HG03378 (cell line): Measurements from ENCODE around the gene LRRTM4.
"Not testable (repeated sequence)": the region's sequence is repeated elsewhere in the genome, so short reads cannot be mapped to it uniquely, and the experiment has no call there.

Source experiments
- ATAC-seq: cut with Tn5 transposase; IDR thresholded peaks from one replicate; pipeline ENCODE4 v1.9.1; 2021; ENCODE audit warnings: mild to moderate bottlenecking, moderate library complexity; ENCODE audit not compliant: unreplicated experiment

LRRTM4 gene

GRCh38 chr2:77190721-77191346, 331.3 kb downstream of the LRRTM4 start:
- no peak for ATAC-seq

GRCh38 chr2:77185052-77185451, 337.1 kb downstream of the LRRTM4 start:
- ATAC-seq, result no peak

GRCh38 chr2:77179297-77179696, 342.9 kb downstream of the LRRTM4 start:
- no peak for ATAC-seq

- ATAC-seq, result not testable (repeated sequence)
These were observed 346.9 kb downstream of the LRRTM4 start for GRCh38 chr2:77175266-77175780.

- no peak for ATAC-seq
These were observed 352.8 kb downstream of the LRRTM4 start for GRCh38 chr2:77169426-77169825.

GRCh38 chr2:77164021-77164420, 358.2 kb downstream of the LRRTM4 start:
- ATAC-seq, result not testable (repeated sequence)

- ATAC-seq, result no peak
These were observed 361.2 kb downstream of the LRRTM4 start for GRCh38 chr2:77161009-77161408.

- ATAC-seq, result no peak
These were observed 365.6 kb downstream of the LRRTM4 start for GRCh38 chr2:77156599-77156998.

GRCh38 chr2:77155511-77155910, 366.7 kb downstream of the LRRTM4 start:
- no peak for ATAC-seq

- ATAC-seq, result no peak
These were observed 372.6 kb downstream of the LRRTM4 start for GRCh38 chr2:77149565-77149964.

GRCh38 chr2:77147153-77147552, 375.0 kb downstream of the LRRTM4 start:
- ATAC-seq, result no peak

- no peak for ATAC-seq
These were observed 377.4 kb downstream of the LRRTM4 start for GRCh38 chr2:77144772-77145171.

- no peak for ATAC-seq
These were observed 380.0 kb downstream of the LRRTM4 start for GRCh38 chr2:77142141-77142540.

- ATAC-seq, result not testable (repeated sequence)
These were observed 393.7 kb downstream of the LRRTM4 start for GRCh38 chr2:77128479-77128878.

- no peak for ATAC-seq
These were observed 394.8 kb downstream of the LRRTM4 start for GRCh38 chr2:77127345-77127744.

GRCh38 chr2:77121518-77121917, 400.7 kb downstream of the LRRTM4 start:
- ATAC-seq, result no peak

GRCh38 chr2:77119333-77119732, 402.8 kb downstream of the LRRTM4 start:
- ATAC-seq, result no peak

- no peak for ATAC-seq
These were observed 413.3 kb downstream of the LRRTM4 start for GRCh38 chr2:77108915-77109314.

- no peak for ATAC-seq
These were observed 417.2 kb downstream of the LRRTM4 start for GRCh38 chr2:77105008-77105407.

- ATAC-seq, result no peak
These were observed 417.6 kb downstream of the LRRTM4 start for GRCh38 chr2:77104554-77104953.

- no peak for ATAC-seq
These were observed 419.2 kb downstream of the LRRTM4 start for GRCh38 chr2:77102927-77103326.

GRCh38 chr2:77101796-77102452, 420.3 kb downstream of the LRRTM4 start:
- ATAC-seq, result no peak
